Subcutaneous adipose tissue (tissue), 4 donors: Measurements from ENCODE around the gene SHROOM1. TPM values are rescaled to one million over a fixed set of nuclear protein-coding genes. Genes with fewer than 3 reads are reported as not detected.

Experiments
- CTCF ChIP-seq: fragments of 450-650 bp; IDR thresholded peaks from one replicate; pipeline ENCODE4 v1.5.1; 2016; ENCODE audit warnings: low read depth, mild to moderate bottlenecking, control low read depth, antibody characterized with exemption, moderate library complexity
- total RNA-seq, 4 donors: library from RNA; depleted of rRNA; stranded (reverse); fragments of >200 nt; gene quantifications; one replicate each; pipeline ENCODE4 v1.1.0, GENCODE V29; 2016

Gene SHROOM1
- total RNA-seq, 4 donors from 2014 or later = 0.49 to 8.3 (median 3.4) TPM

GRCh38 chr5:132797651-132798050 lies 32.8 kb downstream of the SHROOM1 start:
- TF ChIP-seq CTCF = no peak

GRCh38 chr5:132791026-132791425 lies 39.4 kb downstream of the SHROOM1 start:
- TF ChIP-seq CTCF = no peak

GRCh38 chr5:132790201-132790865 lies 40.1 kb downstream of the SHROOM1 start:
- no peak for TF ChIP-seq CTCF

GRCh38 chr5:132788990-132789886 lies 41.2 kb downstream of the SHROOM1 start:
- TF ChIP-seq CTCF = no peak

- no peak for TF ChIP-seq CTCF
Measured at GRCh38 chr5:132788508-132788907, 41.9 kb downstream of the SHROOM1 start.

- no peak for TF ChIP-seq CTCF
Measured at GRCh38 chr5:132787076-132787475, 43.4 kb downstream of the SHROOM1 start.

- no peak for TF ChIP-seq CTCF
Measured at GRCh38 chr5:132785864-132786263, 44.6 kb downstream of the SHROOM1 start.
